ENCODE data around the gene PITX3. TPM values are rescaled to one million over a fixed set of nuclear protein-coding genes. Genes with fewer than 3 reads are reported as not detected.
"Not testable (repeated sequence)": the region's sequence is repeated elsewhere in the genome, so short reads cannot be mapped to it uniquely, and the experiment has no call there.

The PITX3 gene
- total RNA-seq, 4 donors from 2014 or later, result not detected

GRCh38 chr10:102200751-102201640, 40.3 kb downstream of the PITX3 start:
- Histone ChIP-seq H3K27ac (no peak overlapping the region), H3K4me3 (no peak overlapping the region), H3K27me3 (no peaks in the 10 kb centered on the region), H3K4me1 (no peaks in the 10 kb centered on the region), H3K9me3 (peaks cover 0 to 11% (median 3%) of the 10 kb centered on the region in 4 donors), H3K36me3 (no peaks in the 10 kb centered on the region)
- no peak for TF ChIP-seq CTCF (IDR thresholded peaks at IDR 0.05)
- no peak for TF ChIP-seq POLR2A (IDR thresholded peaks at IDR 0.05)
- no peak for DNase-seq

DNA sequence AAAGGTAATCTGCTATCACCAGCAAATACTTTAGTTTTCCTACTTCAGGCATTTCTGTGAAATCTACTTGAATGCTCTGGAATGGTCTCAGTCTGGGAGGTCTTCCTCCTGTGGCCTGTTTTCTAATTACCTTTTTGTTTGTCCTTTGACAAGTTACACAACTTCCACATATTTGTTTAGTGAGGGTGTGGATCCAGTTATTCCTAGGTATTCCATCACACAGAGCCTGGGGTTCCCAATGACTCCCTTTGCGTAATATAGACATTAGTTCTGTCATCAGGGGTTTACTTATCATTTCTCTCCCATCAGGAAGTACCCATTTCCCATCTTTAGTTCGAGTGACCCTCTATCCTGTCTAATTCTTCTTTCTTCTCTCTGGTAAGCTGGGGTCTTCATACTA, 43.3 kb downstream of the PITX3 start:
- H3K27ac ChIP-seq, result no peak overlapping the region
- no peaks in the 10 kb centered on the region for H3K27me3 ChIP-seq
- DNase-seq, result no peak
- no peaks in the 10 kb centered on the region for H3K36me3 ChIP-seq
- H3K4me1 ChIP-seq, result no peaks in the 10 kb centered on the region
- no peak overlapping the region for H3K4me3 ChIP-seq
- no peak for TF ChIP-seq POLR2A (IDR thresholded peaks at IDR 0.05)
- TF ChIP-seq CTCF (IDR thresholded peaks at IDR 0.05), result no peak
- no peaks in the 10 kb centered on the region for H3K9me3 ChIP-seq

- no peaks in the 10 kb centered on the region for H3K27me3 ChIP-seq
- no peak for TF ChIP-seq POLR2A (IDR thresholded peaks at IDR 0.05)
- TF ChIP-seq CTCF (IDR thresholded peaks at IDR 0.05), result no peak
- no peak for DNase-seq
- H3K27ac ChIP-seq, result no peak overlapping the region
- H3K4me3 ChIP-seq, result no peak overlapping the region
- no peaks in the 10 kb centered on the region for H3K4me1 ChIP-seq
- no peaks in the 10 kb centered on the region for H3K9me3 ChIP-seq
- no peaks in the 10 kb centered on the region for H3K36me3 ChIP-seq
Measured at GRCh38 chr10:102196893-102197292, 44.4 kb downstream of the PITX3 start.

DNA sequence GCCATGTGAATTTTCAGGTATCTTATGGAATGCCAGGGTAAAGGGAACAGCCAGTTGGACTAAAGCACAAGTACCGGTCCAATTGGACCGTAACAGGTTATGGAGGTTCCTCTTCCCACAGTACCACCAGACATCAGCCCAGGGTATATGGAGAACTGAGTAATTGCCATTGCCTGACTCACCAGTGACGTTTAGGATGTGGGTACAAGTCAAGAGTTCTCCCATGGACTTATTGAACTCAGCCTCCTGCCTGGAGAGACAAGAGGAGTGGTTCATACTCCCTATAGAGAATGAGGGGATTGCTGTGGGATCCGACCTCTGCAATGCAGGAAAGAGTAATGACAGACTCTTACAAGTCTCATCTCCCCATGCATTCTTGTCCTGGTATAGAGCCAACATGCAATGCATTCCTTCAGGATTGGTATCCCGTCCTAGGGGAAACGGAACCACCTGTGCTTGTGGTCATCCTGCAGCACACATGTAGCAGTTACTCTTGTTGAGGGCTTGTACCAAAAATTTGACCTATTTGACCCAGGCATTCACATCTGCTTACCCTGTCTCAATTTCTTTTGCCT, 45.9 kb downstream of the PITX3 start:
- no peak for DNase-seq
- Histone ChIP-seq H3K4me1 (no peaks in the 10 kb centered on the region), H3K27me3 (no peaks in the 10 kb centered on the region), H3K4me3 (no peak overlapping the region), H3K27ac (no peak overlapping the region), H3K36me3 (no peaks in the 10 kb centered on the region), H3K9me3 (no peaks in the 10 kb centered on the region)
- no peak for TF ChIP-seq POLR2A (IDR thresholded peaks at IDR 0.05)
- TF ChIP-seq CTCF (IDR thresholded peaks at IDR 0.05), result no peak

GRCh38 chr10:102191956-102192355, 49.4 kb downstream of the PITX3 start:
- TF ChIP-seq CTCF (IDR thresholded peaks at IDR 0.05), result no peak
- no peak for TF ChIP-seq POLR2A (IDR thresholded peaks at IDR 0.05)
- no peaks in the 10 kb centered on the region for H3K9me3 ChIP-seq

DNA sequence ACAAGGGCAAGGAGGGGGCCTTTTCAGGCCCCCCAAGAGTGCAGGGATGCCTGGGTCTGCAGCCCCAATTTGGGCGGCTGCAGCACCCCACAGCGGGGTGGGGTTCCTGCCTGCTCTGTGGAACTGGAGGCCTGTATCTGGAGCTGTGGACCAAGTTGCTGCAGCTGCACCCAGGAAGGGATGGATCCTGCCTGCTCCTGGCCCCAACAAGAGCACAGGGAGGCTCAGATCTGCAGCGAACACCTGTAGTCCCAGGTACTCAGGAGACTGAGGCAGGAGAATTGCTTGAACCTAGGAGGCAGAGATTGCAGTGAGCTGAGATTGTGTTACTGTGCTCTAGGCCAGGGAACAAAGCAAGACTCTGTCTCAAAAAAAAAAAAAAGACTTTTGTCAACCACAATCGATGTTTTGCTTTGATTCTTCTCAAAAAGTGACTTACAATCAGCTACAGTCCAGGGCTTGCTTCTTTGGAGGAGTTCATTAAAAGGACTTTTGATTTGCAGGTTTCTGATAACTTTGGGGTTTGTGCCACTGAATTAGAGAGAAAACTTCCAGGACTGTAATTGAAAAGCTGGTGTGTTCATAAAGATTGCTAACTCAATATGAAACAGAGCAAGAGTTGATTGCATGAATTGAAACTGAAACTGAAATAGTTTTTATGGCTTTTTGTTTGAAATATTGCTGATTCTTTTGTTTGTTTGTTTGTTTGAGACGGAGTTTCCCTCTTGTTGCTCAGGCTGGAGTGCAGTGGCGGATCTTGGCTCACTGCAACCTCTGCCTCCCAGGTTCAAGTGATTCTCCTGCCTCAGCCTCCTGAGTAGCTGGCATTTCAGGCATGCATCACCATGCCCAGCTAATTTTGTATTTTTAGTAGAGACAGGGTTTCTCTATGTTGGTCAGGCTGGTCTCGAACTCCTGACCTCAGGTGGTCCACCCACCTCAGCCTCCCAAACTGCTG, 52.1 kb downstream of the PITX3 start:
- not testable (repeated sequence) for H3K27me3 ChIP-seq, H3K9me3 ChIP-seq, H3K36me3 ChIP-seq, DNase-seq
- Histone ChIP-seq H3K4me3 (peak overlapping the region in 1 of 4 donors; percentile 1), H3K4me1 (peaks cover 0 to 11% (median 8%) of the 10 kb centered on the region in 4 donors), H3K27ac (peak overlapping the region; percentile 23 to 55 (median 32))

More at GRCh38 chr10:102191956-102192355, 49.4 kb downstream of the PITX3 start:
- Histone ChIP-seq H3K27me3 (no peaks in the 10 kb centered on the region), H3K4me1 (peaks cover 0 to 11% (median 8%) of the 10 kb centered on the region in 4 donors), H3K27ac (no peak overlapping the region), H3K4me3 (no peak overlapping the region), H3K36me3 (no peaks in the 10 kb centered on the region)
- DNase-seq, result no peak

Data from Peyer's patch (tissue), 4 donors.